Measurements from ENCODE around the gene GLYR1. TPM values are rescaled to one million over a fixed set of nuclear protein-coding genes. Genes with fewer than 3 reads are reported as not detected.

Gene GLYR1
- total and polyA plus RNA-seq, 10 of the 15 experiments (the other 5 are each of a cell fraction or from before 2014, with no cell fraction given): 7.3 to 90.2 (median 57.2) TPM

DNA sequence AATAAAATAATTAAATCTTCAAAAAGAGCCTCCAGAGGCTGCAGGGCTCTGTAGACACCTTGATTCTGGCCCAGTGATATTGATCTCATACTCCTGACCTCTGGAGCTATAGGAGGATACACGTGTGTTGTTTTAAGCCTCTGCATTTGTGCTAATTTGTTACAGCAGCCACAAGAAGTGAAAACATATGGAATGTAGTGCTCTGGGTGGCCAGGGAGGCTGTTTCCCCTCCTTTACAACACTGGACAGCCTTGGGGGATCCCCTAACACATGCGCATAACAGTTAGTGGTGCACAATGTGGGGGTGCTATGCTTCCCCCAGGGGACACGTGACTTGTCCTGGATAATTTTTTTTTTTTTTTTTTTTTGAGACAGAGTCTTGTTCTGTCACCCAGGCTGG lies 75.4 kb downstream of the GLYR1 start:
- DNase-seq (ENCODE audit: low read depth, low spot score): no peak
- H3K4me3 ChIP-seq: no peak overlapping the region
- H3K27ac ChIP-seq (ENCODE audit: control insufficient read depth, insufficient read depth): no peak overlapping the region
- peaks cover 6% of the 10 kb centered on the region for H3K79me2 ChIP-seq (ENCODE audit: control insufficient read depth, insufficient read depth, low read length)
- 23% methylated on average over 3 of the region's 3 CpGs for WGBS (ENCODE audit: insufficient coverage, insufficient replicate concordance, low lambda C conversion rate, missing lambda C conversion rate)
- no peak overlapping the region for H3K4me2 ChIP-seq (ENCODE audit: control insufficient read depth, insufficient read depth)
- POLR2A ChIA-PET: interaction anchor here (0.7 kb wide), 1 partner anchor 205 kb away, joined by 3 read pairs; no protein-coding TSS in a partner anchor
- RAD21 ChIA-PET (ENCODE audit: unreplicated experiment): no interaction called here
- 0 out of 2 replicates have a peak, but pooled peaks cover 2% of the 10 kb centered on the region for H3K4me1 ChIP-seq (ENCODE audit: control insufficient read depth, insufficient read depth, low read length)
- no peak for FAIRE-seq
- in situ Hi-C loops (cut with MboI): no loop called here
- BruUV-seq (replicated peaks): no TSS peak
- SMC1A ChIA-PET (ENCODE audit: uncharacterized antibody, unreplicated experiment): no interaction called here
- no peak overlapping the region for H3K9ac ChIP-seq (ENCODE audit: control insufficient read depth, insufficient read depth, low read length)
- no peaks in the 10 kb centered on the region for H4K20me1 ChIP-seq (ENCODE audit: control insufficient read depth, insufficient read depth)
- CTCF ChIA-PET: no interaction called here
- no peaks in the 10 kb centered on the region for H3K36me3 ChIP-seq (ENCODE audit: control insufficient read depth in 2 of 2, insufficient read depth in 2 of 2, low read length in 1 of 2)
- no peak for ATAC-seq
- no peaks in the 10 kb centered on the region for H3K9me3 ChIP-seq (replicated peaks; ENCODE audit: control insufficient read depth, insufficient read depth, low read length)
- H2AFZ ChIP-seq (ENCODE audit: control insufficient read depth, low read depth, low read length): no peak overlapping the region
- intact Hi-C loops (cut with micrococcal nuclease; ENCODE audit: unreplicated experiment): no loop called here
- H3K27me3 ChIP-seq (replicated peaks in 1 of 2; ENCODE audit: control insufficient read depth in 2 of 2, insufficient read depth in 2 of 2, low read length in 1 of 2): no peaks in the 10 kb centered on the region
- TF ChIP-seq BMI1 (IDR thresholded peaks at IDR 0.05; ENCODE audit: borderline replicate concordance): no peak
- 0 out of 2 replicates have a peak, but pooled peaks have one; percentile 20 for TF ChIP-seq ZNF384 (IDR thresholded peaks at IDR 0.05; ENCODE audit: borderline replicate concordance, low read depth, low read length)
- TF ChIP-seq SMC3 (IDR thresholded peaks at IDR 0.05; ENCODE audit: borderline replicate concordance, low read length): no peak
- no peak for TF ChIP-seq KDM1A (IDR thresholded peaks at IDR 0.05; ENCODE audit: borderline replicate concordance)
- no peak for TF ChIP-seq EP300 (IDR thresholded peaks at IDR 0.05; ENCODE audit: borderline replicate concordance in 1 of 2, control insufficient read depth in 1 of 2, low read depth in 2 of 2, low read length in 2 of 2)
- TF ChIP-seq, protein P1, sequence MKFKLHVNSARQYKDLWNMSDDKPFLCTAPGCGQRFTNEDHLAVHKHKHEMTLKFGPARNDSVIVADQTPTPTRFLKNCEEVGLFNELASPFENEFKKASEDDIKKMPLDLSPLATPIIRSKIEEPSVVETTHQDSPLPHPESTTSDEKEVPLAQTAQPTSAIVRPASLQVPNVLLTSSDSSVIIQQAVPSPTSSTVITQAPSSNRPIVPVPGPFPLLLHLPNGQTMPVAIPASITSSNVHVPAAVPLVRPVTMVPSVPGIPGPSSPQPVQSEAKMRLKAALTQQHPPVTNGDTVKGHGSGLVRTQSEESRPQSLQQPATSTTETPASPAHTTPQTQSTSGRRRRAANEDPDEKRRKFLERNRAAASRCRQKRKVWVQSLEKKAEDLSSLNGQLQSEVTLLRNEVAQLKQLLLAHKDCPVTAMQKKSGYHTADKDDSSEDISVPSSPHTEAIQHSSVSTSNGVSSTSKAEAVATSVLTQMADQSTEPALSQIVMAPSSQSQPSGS (IDR thresholded peaks at IDR 0.05; ENCODE audit: low read length): no peak
- TF ChIP-seq JUNB (IDR thresholded peaks at IDR 0.05): no peak
- TF ChIP-seq RB1 (IDR thresholded peaks at IDR 0.05; ENCODE audit: borderline replicate concordance): no peak
- TF ChIP-seq ZNF274 (IDR thresholded peaks at IDR 0.05; ENCODE audit: insufficient read depth, insufficient read length): no peak
- no peak for TF ChIP-seq WRNIP1 (IDR thresholded peaks at IDR 0.05; ENCODE audit: borderline replicate concordance, low read depth, low read length)
- TF ChIP-seq HDGF (IDR thresholded peaks at IDR 0.05): no peak
- peak in 1 of 2 experiments; percentile 37; a peak in 1 of 4 replicates for TF ChIP-seq BHLHE40 (IDR thresholded peaks at IDR 0.05; ENCODE audit: borderline replicate concordance in 1 of 2, low read depth in 2 of 2, low read length in 1 of 2)
- TF ChIP-seq MXI1 (IDR thresholded peaks at IDR 0.05; ENCODE audit: low read depth, low read length): no peak
- TF ChIP-seq, protein P2, sequence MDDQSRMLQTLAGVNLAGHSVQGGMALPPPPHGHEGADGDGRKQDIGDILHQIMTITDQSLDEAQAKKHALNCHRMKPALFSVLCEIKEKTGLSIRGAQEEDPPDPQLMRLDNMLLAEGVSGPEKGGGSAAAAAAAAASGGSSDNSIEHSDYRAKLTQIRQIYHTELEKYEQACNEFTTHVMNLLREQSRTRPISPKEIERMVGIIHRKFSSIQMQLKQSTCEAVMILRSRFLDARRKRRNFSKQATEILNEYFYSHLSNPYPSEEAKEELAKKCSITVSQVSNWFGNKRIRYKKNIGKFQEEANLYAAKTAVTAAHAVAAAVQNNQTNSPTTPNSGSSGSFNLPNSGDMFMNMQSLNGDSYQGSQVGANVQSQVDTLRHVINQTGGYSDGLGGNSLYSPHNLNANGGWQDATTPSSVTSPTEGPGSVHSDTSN (IDR thresholded peaks at IDR 0.05; ENCODE audit: insufficient replicate concordance, low read depth, low read length): no peak
- no peak for TF ChIP-seq NFIC (IDR thresholded peaks at IDR 0.05; ENCODE audit: low read depth, low read length)
- no peak for TF ChIP-seq RBBP5 (conservative IDR thresholded peaks at IDR 0.05)
- TF ChIP-seq, protein P3, sequence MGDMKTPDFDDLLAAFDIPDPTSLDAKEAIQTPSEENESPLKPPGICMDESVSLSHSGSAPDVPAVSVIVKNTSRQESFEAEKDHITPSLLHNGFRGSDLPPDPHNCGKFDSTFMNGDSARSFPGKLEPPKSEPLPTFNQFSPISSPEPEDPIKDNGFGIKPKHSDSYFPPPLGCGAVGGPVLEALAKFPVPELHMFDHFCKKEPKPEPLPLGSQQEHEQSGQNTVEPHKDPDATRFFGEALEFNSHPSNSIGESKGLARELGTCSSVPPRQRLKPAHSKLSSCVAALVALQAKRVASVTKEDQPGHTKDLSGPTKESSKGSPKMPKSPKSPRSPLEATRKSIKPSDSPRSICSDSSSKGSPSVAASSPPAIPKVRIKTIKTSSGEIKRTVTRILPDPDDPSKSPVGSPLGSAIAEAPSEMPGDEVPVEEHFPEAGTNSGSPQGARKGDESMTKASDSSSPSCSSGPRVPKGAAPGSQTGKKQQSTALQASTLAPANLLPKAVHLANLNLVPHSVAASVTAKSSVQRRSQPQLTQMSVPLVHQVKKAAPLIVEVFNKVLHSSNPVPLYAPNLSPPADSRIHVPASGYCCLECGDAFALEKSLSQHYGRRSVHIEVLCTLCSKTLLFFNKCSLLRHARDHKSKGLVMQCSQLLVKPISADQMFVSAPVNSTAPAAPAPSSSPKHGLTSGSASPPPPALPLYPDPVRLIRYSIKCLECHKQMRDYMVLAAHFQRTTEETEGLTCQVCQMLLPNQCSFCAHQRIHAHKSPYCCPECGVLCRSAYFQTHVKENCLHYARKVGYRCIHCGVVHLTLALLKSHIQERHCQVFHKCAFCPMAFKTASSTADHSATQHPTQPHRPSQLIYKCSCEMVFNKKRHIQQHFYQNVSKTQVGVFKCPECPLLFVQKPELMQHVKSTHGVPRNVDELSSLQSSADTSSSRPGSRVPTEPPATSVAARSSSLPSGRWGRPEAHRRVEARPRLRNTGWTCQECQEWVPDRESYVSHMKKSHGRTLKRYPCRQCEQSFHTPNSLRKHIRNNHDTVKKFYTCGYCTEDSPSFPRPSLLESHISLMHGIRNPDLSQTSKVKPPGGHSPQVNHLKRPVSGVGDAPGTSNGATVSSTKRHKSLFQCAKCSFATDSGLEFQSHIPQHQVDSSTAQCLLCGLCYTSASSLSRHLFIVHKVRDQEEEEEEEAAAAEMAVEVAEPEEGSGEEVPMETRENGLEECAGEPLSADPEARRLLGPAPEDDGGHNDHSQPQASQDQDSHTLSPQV (IDR thresholded peaks at IDR 0.05): no peak
- no peak for TF ChIP-seq IRF4 (IDR thresholded peaks at IDR 0.05; ENCODE audit: low read depth, low read length)
- no peak for TF ChIP-seq ZNF217 (IDR thresholded peaks at IDR 0.05)
- TF ChIP-seq BACH1 (IDR thresholded peaks at IDR 0.05; ENCODE audit: borderline replicate concordance): no peak
- TF ChIP-seq CREM (IDR thresholded peaks at IDR 0.05; ENCODE audit: low read depth): no peak
